Peyer's patch (tissue), 4 donors: ENCODE results near the gene KIN.

Experiments used
- CTCF ChIP-seq, 6 experiments: fragments of 450-650 bp in 4 of 6; fragments of 200-600 bp in 2 of 6; sonication (generic) in 1 of 6; IDR thresholded peaks; one replicate each; pipeline ENCODE4 v1.5.1; 2017 to 2019; ENCODE audit warnings: antibody characterized with exemption in 6 of 6, mild to moderate bottlenecking in 3 of 6, moderate library complexity in 1 of 6
- POLR2A ChIP-seq, 2 donors: fragments of 450-650 bp; IDR thresholded peaks; one replicate each; pipeline ENCODE4 v1.5.1; 2017; ENCODE audit warnings: antibody characterized with exemption in 2 of 2, mild to moderate bottlenecking in 2 of 2, moderate library complexity in 2 of 2

GRCh38 chr10:7738536-7739407 is 49.0 kb downstream of the KIN start:
- TF ChIP-seq CTCF (IDR thresholded peaks at IDR 0.05) (no peak), POLR2A (IDR thresholded peaks at IDR 0.05) (no peak)
